GM19397 (cell line): Measurements from ENCODE around the gene ITGB1BP1.
"Not testable (repeated sequence)": the region's sequence is repeated elsewhere in the genome, so short reads cannot be mapped to it uniquely, and the experiment has no call there.

Experiments used
- ATAC-seq: cut with Tn5 transposase; IDR thresholded peaks from one replicate; pipeline ENCODE4 v1.9.1; 2021; ENCODE audit warnings: mild to moderate bottlenecking, moderate library complexity; ENCODE audit not compliant: unreplicated experiment

ITGB1BP1 gene

DNA sequence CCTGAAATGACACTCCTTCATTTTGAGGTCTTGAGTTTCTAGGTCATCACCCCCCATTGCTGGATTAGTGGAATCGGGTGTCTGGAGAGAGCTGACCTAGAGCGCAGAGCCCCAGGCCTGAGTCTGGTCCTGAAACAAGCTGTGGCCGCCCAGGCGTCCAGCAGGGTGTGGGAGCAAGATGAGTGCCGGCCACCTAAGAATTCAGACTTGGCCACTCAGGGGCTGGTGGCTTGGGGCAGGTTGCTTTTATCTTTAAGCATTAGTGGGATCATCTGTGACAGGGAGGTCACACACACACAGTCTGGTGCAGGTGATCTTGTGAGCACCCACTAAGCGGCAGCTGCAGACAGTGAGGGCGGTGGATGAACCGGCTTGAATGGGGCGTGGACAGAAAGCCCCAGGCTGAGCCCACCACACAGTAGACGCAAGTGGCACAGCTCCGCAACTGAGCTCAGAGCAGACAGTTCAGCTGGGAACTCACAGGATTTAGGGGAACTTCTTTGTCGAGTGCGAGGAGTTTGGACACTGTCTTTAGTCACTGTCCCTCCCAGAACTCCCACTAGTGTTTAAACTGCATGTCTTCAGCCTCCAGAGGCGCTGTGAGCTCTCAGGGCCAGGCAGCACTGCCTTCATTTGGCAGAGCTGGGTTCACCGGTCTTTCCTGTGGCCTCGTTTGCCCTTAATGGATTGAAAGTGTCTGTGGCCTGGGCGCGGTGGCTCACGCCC is 21.5 kb downstream of the ITGB1BP1 start:
- no peak for ATAC-seq

DNA sequence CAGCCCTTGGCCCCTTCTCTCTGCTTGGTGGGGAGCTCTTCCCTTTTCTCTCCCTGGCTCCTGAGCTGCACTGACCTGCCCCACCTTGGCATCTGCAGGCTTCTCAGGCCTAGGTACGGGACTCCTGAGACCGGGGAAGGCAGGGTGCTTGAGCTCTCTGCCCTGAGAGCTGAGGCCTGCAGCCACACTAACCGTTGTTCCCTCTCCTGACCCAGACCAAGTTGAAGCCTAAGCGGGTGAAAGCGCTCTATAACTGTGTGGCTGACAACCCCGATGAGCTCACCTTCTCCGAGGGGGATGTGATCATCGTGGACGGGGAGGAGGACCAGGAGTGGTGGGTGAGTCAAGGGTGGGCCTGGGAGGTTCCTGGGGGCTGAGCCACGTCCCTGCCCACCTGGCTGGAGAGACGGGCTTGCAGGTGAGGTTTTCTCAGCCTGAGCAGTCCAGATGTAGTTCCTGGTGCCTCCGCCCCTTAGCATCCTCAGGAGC is 22.2 kb downstream of the ITGB1BP1 start:
- no peak for ATAC-seq

DNA sequence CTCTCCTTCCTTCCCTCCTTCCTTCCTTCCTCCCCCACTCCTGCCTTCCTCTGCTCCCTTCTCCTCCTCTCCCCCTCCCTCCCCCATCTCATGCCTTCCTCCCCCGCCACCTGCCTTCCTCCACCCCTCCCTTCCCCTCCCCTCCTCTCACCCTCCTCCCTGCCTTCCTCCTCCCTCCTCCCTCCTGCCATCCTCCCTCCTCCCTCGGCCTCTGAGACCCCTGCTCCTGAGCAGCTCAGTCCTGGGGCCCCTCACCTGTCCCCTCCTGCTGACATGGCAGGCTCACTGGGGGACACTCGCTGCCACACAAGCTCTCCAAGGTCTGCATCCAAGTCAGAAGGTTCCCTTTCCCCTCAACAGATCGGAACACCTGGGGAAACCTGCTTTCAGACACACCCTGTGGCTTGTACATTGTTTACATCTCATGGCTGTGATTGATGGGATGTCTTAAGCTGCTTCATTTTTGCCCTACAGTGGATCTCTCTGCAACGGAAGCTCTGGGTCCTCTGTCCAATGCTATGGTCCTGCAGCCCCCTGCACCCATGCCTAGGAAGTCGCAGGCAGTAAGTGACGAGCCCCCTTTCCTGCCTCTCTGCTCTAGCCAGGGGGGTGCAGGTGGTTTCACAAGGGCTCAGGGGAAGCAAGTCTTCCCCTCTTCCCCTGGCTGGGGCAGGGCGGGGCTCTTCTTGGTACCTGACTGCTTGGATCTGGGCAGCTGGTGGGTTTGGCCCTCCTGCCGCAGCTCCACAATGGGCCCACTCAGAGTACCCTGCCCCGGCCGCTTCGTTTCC is 22.9 kb downstream of the ITGB1BP1 start:
- ATAC-seq, result no peak

DNA sequence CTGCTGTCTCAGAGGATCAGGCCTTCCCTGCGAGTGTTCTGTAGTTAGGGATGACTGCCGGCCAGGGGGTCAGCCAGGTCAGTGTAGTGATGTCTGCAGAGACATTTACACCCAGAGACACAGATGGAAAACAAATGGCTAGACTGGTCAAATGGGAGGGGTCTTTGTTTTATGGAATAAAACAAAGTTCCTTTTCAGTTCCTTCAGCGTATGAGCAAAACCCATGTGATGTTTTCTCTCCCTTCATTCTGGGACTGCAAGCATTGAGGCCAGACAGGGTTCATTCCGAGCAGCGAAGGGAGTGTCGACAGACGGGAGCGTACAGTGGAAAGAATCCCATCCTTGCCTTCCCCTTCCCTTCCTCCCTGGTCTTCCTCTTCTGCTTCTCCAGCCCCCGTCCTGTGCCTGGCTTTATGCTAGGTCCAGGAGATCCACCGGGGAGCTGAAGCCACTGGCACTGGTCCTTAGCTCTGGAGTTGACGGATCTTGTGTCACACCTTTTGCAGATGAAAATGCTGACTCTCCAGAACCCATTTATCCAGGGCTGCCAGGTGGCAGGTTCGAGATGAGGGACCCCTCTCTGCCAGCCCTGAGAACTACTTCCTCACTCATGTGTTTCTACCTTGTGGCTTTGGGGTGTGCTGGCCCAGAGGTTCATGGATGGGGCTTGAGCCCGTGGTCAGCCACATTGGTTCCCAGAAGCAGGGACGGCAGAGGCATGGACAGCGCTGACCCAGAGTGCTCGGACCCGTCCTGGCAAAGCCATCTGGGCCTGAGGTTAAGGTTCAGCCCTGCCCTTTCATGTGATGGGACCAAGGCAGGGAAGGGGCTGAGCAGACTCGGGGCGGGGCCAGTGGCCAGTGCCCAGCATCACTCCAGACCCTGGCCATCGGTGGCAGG is 24.2 kb downstream of the ITGB1BP1 start:
- ATAC-seq, result no peak

DNA sequence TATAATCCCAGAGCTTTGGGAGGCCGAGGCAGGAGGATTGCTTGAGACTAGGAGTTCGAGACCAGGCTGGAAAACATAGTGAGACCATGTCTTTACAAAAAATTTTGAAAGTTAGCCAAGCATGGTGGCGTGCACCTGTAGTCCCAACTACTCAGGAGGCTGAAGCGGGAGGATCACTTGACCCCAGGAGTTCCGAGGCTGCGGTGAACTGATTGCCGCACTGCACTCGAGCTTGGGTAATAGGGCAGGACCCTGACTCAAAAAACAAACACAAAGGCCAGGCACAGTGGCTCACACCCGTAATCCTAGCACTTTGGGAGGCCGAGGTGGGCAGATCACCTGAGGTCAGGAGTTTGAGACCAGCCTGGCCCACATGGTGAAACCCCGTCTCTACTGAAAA is 25.1 kb downstream of the ITGB1BP1 start:
- not testable (repeated sequence) for ATAC-seq

DNA sequence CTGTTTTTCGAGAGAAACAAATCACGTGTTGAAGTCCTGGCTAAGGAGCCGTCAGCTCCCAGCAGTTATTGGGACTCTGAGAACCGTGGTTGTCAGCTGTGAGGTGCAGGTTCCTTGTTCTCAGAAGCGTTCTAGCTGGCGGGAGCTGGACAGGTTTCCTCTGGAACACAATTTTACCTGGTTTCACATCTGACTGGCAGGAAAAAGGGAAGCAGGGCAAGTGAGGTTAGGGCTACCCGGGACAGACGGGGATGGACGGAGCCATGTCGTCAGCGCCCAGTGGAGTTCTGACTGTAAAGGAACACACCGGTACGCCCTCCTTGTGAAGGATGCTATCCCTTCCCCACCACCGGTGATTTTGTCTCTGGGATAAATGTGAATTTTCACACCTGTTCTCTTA is 26.1 kb downstream of the ITGB1BP1 start:
- ATAC-seq, result no peak

DNA sequence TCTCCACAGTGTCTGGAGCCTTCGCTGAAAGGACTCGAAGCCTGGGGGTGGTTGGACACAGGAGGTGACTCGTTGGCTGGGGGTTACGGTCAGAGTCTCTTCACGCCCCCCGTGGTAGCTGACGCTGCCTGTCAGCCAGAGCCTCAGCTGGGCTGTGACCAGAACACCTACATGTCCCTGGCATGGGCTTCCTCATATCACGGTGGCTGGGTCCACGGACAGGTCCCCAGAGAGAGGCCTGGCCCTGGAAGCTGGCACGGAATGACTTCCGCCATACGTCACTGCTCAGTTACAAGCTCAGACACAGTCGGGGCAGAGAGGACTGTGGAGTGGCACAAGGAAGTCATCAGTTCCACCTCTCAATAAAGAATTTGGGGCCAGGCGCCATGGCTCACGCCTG is 28.5 kb downstream of the ITGB1BP1 start:
- ATAC-seq, result no peak

DNA sequence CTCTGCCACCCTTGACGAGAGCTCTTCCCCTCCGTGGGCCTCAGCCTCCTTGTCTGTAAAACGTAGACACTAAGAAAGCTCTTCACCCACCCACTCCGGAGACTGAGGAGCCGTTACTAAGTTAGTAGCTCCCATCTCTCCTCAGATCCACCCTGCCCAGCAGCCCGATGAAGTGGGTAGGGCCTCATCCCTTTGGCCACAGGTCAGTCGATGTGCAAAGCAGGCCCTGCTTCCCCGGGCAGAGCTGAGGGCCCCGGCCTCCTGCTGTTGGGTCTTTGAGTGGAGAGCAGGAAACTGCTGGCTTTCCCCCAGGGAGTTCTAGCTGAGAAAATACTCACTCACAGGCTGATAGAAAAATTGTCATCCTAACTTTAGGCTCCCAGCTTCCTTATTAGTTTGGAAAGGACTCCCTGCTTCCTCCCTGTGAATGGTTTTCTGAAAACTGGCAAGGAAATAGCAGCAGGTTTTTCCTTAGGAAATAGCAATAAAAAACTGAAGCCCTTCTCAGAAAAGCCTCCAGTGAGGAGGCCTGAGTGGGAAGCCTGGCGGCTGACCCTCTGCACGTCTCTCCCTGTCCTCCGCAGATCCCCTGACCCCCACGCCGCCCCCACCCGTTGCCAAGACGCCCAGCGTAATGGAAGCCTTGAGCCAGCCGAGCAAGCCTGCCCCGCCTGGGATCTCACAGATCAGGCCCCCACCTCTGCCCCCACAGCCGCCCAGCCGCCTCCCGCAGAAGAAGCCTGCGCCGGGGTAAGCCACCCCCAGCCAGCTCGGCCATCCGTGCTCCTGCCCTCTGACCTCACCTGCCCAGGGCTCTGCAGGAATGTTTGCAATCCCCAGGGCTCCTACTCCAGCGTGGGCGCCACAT is 30.2 kb downstream of the ITGB1BP1 start:
- ATAC-seq, result no peak

DNA sequence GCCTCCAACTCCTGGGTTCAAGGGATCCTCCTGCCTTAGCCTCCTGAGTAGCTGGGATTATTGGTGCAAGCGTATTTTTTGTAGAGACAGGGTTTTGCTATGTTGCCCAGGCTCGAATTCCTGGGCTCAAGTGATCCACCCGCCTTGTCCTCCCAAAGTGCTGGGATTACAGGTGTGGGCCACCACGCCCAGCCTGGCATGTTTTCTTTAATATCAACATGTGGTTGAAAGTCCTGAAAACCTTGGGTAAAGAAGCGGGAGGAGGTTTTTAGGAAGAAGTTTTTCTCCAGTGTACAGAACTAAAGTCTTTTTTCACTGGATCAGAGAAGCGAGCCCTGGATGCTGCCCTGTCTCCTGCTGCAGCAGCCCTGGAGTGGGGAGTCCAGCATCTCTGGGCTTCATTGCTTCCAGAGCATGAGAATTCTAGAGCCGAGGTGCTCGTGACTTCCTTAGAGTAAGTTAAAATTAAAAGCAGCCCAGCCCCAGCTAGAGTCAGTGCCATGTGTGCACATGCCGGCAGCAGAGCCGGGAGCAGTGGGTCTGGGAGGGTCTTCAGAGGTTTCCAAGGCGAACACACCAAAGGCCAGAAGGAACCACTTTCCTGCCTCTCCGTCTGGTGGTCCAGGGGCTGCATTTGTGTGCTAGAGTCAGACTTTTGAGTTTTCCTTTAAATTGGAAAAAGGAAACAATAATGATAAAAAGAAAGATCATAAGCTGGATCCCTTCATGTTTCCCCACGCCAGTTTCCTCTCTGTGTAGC is 31.2 kb downstream of the ITGB1BP1 start:
- ATAC-seq, result no peak

DNA sequence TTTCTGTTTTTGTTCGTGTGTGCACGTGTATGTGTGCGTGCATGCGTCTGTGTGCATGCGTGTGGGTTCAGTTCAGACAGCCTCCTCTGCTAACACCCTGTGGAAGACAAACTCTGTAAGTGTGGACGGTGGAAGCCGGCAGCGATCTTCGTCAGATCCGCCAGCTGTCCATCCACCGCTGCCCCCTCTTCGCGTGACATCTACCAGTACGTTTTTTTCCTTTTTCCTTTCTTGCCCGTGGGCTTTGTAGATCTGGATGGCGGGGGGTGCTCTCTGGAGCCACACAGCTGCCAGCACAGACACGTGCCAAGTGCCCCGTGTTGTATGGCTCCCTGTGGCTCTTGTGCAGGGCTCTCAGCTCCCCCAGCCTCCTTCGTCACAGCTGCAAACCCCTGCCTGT is 32.3 kb downstream of the ITGB1BP1 start:
- ATAC-seq, result no peak

DNA sequence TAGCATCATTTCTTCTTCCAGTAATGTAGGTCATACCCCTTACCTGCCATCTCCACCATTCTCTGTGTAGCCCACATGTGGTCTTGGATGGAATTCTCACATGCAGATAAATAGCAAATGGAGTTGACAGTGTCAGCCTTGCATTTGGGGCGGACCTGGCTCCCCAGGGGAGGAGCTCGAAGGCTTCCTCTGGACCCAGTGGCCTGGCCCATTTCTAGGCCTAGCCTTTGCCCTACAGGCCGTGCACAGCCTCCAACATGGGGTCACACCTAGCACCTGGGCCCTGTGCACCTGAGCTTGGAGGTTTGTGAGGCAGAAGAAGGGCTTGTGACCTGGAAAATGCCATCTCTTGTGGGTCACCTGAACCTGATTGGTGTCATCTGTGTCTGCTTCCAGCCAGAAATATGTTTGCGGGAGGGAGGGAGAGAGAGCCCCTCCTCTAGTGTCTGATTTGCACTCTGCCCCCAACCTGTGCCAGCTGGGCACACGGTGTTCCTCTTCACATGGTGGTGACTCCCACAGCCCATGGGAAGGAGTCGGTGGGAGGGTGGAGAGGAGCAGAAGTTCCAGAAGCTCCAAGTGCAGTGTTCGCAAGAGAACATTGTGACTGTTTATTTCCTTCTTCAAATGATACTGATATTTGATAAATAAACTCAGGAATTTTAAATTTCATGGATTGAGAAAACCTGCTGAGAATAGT is 33.0 kb downstream of the ITGB1BP1 start:
- no peak for ATAC-seq

DNA sequence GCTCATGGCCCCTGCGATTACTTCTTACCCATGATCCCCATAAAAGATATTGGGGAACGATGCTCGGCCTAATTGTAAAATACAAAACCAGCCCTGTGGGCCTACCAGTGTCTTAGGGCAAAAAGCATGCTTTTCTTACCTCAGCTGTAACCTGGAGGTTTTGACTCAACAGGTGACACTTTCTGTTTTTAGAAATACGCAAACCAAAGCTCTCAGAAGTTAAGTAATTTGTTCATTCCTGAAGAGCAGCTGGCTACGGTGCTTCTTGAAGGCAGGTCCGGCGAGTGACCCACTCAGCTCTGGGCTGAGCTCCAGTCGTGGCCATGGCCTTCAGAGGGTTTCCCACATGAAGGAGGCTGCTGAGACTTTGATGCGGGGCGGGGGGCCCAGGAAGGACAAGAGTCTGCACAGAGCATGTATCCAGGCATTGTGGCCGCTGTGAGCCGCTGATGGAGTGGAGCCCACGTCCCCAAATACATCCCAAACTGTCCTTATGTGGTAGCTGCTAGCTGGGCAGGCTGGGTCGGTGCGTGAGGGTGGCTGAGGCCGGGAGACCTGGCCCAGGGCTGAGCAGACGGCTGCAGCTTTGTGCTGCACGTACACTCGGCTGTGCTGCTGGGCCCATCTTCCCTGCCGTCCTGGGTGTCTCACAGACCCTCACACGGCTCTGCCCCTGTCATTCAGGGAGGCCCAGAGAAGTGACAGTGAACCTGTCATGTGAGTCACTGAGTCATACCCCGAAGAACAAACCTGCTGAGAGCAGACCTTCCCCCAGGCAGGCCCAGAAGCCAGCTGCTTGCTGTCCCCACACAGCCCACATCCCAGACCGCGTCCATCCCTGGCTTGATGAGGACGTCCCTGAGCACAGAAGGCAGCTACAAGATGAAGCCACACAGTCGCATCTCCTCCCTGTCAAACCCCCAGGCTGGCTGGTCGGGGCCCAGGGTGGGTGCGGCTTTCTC is 34.1 kb downstream of the ITGB1BP1 start:
- no peak for ATAC-seq

DNA sequence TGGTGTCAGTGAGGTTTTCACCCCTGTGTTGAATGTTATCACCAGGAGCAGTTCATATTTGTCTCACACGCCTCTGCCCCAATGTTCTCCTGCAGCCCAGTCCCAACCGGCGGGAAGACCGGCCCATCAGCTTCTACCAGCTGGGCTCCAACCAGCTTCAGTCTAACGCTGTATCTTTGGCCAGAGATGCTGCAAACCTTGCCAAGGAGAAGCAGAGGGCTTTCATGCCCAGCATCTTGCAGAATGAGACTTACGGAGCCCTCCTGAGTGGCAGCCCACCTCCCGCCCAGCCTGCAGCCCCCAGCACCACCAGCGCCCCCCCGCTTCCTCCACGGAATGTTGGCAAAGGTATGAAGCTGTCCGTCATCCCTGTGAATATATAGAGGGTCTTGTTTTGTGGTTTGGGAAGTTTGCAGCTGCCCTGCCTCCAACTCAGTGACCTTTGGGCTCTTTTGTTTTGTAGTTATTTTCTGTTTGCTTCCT is 35.1 kb downstream of the ITGB1BP1 start:
- ATAC-seq, result no peak

DNA sequence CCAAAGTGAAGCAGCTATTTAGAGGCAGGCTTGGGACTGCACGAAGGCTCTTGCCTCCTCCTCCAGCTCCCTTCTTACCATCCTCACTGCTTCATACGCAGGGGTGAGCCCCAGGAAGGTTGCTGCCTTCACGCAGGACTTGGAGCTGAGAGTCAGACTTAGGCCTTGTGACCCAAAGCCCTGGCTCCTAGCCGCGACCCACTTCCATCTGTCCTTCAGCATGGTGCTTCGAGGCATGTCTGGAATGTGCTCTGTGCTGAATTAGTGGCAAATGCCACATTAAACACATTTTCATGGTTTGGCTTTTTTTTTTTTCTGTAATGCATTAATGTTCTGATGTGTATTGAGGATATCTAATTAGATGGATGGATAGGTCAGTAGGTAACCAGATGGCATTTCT is 37.5 kb downstream of the ITGB1BP1 start:
- ATAC-seq, result no peak

DNA sequence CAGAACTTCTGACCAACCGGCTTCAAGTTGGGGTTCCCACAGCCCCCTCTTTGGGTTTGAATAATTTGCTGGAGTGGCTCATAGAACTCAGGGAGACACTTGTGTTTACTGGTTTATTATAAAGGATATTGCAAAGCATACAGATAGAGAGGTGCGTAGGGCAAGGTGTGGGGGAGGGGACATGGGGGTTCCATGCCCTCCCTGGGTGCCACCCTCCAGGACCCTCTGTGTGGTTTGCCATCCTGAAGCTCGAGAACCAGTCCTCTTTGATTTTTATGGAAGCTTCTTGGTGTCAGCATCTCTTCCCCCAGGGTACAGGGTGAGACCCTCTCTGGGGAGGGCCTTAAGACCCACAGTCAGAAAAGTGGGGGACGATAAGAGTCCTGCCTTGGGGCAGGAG is 38.8 kb downstream of the ITGB1BP1 start:
- ATAC-seq, result no peak

DNA sequence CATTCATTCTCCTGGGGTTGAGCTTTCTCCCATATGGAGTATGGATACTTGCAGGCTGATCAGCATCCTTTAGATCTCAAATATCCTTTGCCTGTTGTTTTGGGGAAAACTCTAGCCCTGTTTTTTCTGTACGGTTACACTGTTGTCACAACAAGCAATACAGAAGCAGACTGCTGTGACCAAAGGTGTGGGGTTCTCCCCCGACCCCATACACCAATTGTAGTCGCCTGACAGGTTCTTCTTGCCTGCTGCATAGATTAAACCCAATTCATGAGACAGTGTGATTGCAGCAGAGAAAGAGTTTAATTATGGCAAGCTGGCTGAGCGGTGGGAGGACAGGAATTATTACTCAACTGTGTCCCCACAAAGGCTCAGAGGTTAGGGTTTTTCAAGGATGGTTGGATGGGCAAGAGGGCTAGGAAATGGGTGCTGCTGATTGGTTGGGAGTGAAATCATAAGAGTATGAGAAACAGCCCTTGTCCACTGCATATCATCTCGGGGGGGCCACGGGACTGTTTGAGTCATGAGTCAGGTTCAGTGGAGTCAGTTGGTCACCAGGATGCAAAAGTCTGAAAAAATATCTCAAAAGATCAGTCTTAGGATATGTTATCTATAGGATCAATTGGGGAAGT is 40.6 kb downstream of the ITGB1BP1 start:
- ATAC-seq, result no peak
